ENCODE measurements around the gene OR52L1. TPM values are rescaled to one million over a fixed set of nuclear protein-coding genes. Genes with fewer than 3 reads are reported as not detected.

Gene OR52L1
- not detected for total RNA-seq

DNA sequence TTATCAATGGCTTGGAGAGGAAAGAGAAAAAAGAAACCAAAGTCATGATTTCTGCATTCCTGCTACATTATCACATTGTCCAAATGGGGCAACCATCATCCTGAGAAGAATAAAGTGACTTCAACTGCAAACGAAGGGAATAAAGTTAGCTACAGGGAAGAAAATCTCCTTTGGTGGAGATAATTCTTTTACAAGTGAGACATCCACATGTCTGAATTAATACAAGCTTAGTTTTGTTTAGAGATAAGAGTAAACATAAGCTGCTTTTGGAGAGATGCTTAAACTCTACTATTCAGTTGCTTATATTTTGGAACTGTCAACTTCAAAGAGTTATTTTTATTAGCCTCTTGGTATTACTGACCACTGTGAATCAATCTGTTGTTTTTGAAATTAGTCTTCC is at the start of gene OR52L1:
Gene OR52L1, minus strand, starts transcription at position 101 of the 400 bp plus-strand sequence. Its CDS starts 55 bp downstream, at position 46.
- Histone ChIP-seq H3K4me1 (no peaks in the 10 kb centered on the region), H3K9me3 (no peaks in the 10 kb centered on the region), H3K27me3 (peaks cover 6% of the 10 kb centered on the region), H3K36me3 (no peaks in the 10 kb centered on the region), H3K27ac (no peak within 1 kb of the TSS), H3K4me3 (no peak within 1 kb of the TSS)
- in situ Hi-C loops (cut with MboI; ENCODE audit: low pct_ligation_motif_present in 1 of 4, low pct_unique_long_range_greater_than_20kb in 1 of 4, low sequenced_read_pairs in 3 of 4), result no loop called here
- 53 to 70% methylated on average over 1 of the region's 1 CpG for WGBS, 2 donors (ENCODE audit: low coverage in 1 of 2)
- TF ChIP-seq EP300 (IDR thresholded peaks at IDR 0.05; ENCODE audit: low read depth) (no peak), POLR2AphosphoS5 (IDR thresholded peaks at IDR 0.05) (no peak), POLR2A (IDR thresholded peaks at IDR 0.05) (no peak)
- TF ChIP-seq, protein P1, sequence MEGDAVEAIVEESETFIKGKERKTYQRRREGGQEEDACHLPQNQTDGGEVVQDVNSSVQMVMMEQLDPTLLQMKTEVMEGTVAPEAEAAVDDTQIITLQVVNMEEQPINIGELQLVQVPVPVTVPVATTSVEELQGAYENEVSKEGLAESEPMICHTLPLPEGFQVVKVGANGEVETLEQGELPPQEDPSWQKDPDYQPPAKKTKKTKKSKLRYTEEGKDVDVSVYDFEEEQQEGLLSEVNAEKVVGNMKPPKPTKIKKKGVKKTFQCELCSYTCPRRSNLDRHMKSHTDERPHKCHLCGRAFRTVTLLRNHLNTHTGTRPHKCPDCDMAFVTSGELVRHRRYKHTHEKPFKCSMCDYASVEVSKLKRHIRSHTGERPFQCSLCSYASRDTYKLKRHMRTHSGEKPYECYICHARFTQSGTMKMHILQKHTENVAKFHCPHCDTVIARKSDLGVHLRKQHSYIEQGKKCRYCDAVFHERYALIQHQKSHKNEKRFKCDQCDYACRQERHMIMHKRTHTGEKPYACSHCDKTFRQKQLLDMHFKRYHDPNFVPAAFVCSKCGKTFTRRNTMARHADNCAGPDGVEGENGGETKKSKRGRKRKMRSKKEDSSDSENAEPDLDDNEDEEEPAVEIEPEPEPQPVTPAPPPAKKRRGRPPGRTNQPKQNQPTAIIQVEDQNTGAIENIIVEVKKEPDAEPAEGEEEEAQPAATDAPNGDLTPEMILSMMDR (IDR thresholded peaks at IDR 0.05), result no peak
- intact Hi-C loops (cut with DNase I; ENCODE audit: low total_unique reads), result no loop called here
- DNase-seq, result no peak

DNA sequence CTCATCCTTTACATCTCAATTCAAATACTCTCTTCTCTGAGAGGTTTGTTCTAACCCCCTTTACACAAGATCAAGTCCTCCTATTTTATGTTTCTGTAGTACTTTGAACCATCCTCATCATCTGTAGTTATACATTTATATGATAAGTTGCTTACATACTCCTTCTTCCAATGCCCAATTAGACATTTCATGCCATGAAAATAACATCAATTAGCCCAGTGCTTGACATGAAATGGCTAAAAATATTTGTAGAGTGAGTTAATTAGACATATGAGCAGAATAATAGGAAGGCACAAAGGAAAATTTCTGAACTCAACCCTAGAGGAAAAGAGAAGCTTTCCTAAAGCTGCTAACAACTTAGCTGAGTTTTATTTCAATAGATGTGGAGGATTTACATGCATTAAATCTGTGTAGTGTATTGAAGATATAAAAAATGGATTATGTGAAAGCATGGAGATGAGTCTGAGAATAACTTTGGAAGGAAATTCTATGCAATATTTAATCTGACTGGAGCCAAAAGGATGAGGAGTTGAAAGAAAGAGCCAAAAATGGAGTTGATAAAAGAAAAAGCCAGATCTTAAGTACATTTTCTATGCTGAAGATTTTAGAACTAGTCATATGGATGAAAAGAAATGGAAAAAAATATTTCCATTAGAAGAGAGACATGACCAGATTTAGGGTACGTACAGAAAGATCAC is 44.1 kb upstream of the OR52L1 start, which contains the start of gene OR56A1:
Gene OR56A1, minus strand, starts transcription at position 51 of the 698 bp plus-strand sequence. CDS start 3,066 bp downstream, outside the sequence.
- 83% methylated on average over 1 of the region's 1 CpG; no CpG with 5 or more reads in 1 of the 2 donors for WGBS, 2 donors (ENCODE audit: low coverage in 1 of 2)
- Histone ChIP-seq H3K27ac (no peak within 1 kb of the TSS), H3K4me1 (no peaks in the 10 kb centered on the region), H3K9me3 (no peaks in the 10 kb centered on the region), H3K27me3 (peaks cover 5% of the 10 kb centered on the region), H3K4me3 (no peak within 1 kb of the TSS), H3K36me3 (no peaks in the 10 kb centered on the region)
- TF ChIP-seq POLR2A (IDR thresholded peaks at IDR 0.05) (no peak), POLR2AphosphoS5 (IDR thresholded peaks at IDR 0.05) (no peak)
- TF ChIP-seq, protein P1 (IDR thresholded peaks at IDR 0.05), result no peak
- intact Hi-C loops (cut with DNase I; ENCODE audit: low total_unique reads), result no loop called here
- no peak for DNase-seq
- in situ Hi-C loops (cut with MboI; ENCODE audit: low pct_ligation_motif_present in 1 of 4, low pct_unique_long_range_greater_than_20kb in 1 of 4, low sequenced_read_pairs in 3 of 4), result loop anchor here in 1 of 4 donors (25.0 kb wide), 1 partner anchor 281 kb away; the partner anchor contains the start of gene CAVIN3

DNA sequence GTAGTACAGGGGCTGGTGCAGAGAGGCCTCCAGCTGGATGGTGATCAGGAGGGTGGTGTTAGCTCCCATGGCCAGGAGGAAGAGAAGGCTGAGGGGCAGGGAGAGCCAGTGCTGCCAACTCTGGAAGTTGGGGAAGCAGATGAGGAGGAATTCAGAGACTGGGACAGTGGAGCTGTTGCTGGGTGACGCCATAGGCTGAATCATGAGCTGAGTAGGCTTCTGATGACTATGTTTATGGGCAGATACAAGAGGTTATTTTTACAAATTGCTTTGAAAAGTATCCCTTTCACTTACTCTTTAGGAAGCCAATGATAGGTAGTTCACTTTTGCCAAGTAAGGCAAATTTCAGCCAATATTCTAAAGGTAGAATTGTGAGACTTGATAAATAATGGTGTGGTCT is 40.7 kb upstream of the OR52L1 start:
- H3K27ac ChIP-seq, result no peak overlapping the region
- no peaks in the 10 kb centered on the region for H3K36me3 ChIP-seq
- no peaks in the 10 kb centered on the region for H3K9me3 ChIP-seq
- no peak overlapping the region for H3K4me3 ChIP-seq
- no peaks in the 10 kb centered on the region for H3K4me1 ChIP-seq
- intact Hi-C loops (cut with DNase I; ENCODE audit: low total_unique reads), result no loop called here
- peaks cover 5% of the 10 kb centered on the region for H3K27me3 ChIP-seq
- no peak for DNase-seq
- in situ Hi-C loops (cut with MboI; ENCODE audit: low pct_ligation_motif_present in 1 of 4, low pct_unique_long_range_greater_than_20kb in 1 of 4, low sequenced_read_pairs in 3 of 4), result loop anchor here in 3 of 4 donors (10.0 to 25.0 kb wide), 2 partner anchors 285 to 327 kb away; partner anchors contain the start of gene CAVIN3 (in 1 of the 3)
- TF ChIP-seq POLR2AphosphoS5 (IDR thresholded peaks at IDR 0.05) (no peak), EP300 (IDR thresholded peaks at IDR 0.05; ENCODE audit: low read depth) (no peak), POLR2A (IDR thresholded peaks at IDR 0.05) (no peak)
- TF ChIP-seq, protein P1 (IDR thresholded peaks at IDR 0.05), result no peak
- 81% methylated on average over 1 of the region's 1 CpG; no CpG with 5 or more reads in 1 of the 2 donors for WGBS, 2 donors (ENCODE audit: low coverage in 1 of 2)

DNA sequence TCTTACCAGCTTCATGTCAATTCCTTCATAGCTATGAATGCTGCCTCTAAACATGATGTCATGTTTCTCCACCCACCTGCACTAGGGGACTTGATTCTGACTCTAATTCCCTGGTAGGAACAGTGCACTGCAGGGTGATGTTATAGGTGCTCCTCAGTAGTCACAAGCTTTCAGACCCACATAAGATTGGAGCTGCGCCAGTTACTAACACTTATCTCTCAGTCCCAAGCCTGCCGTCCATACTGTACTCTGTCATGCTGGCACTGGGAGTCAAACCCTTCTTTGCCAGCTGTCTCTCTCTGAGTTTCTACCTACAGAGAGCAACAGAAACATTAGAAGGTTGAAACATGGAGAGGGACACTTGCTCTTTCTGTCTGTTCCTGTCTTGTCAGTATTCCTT is 38.3 kb upstream of the OR52L1 start:
- in situ Hi-C loops (cut with MboI; ENCODE audit: low pct_ligation_motif_present in 1 of 4, low pct_unique_long_range_greater_than_20kb in 1 of 4, low sequenced_read_pairs in 3 of 4), result loop anchor here in 3 of 4 donors (10.0 to 25.0 kb wide), 2 partner anchors 287 to 330 kb away; partner anchors contain the start of gene CAVIN3 (in 1 of the 3)
- Histone ChIP-seq H3K27me3 (peaks cover 5% of the 10 kb centered on the region), H3K36me3 (no peaks in the 10 kb centered on the region), H3K4me3 (no peak overlapping the region), H3K4me1 (no peaks in the 10 kb centered on the region), H3K9me3 (no peaks in the 10 kb centered on the region), H3K27ac (no peak overlapping the region)
- intact Hi-C loops (cut with DNase I; ENCODE audit: low total_unique reads), result no loop called here
- DNase-seq, result no peak
- 60 to 76% methylated on average over 1 to 2 of the region's 2 CpGs for WGBS, 2 donors (ENCODE audit: low coverage in 1 of 2)
- TF ChIP-seq EP300 (IDR thresholded peaks at IDR 0.05; ENCODE audit: low read depth), result no peak
- no peak for TF ChIP-seq POLR2A (IDR thresholded peaks at IDR 0.05)
- TF ChIP-seq, protein P1 (IDR thresholded peaks at IDR 0.05), result no peak
- TF ChIP-seq POLR2AphosphoS5 (IDR thresholded peaks at IDR 0.05), result no peak
